GM18951 (cell line): ENCODE data around the gene PPP4R2.

ENCODE experiments used
- POLR2A ChIP-seq: IDR thresholded peaks from 4 replicates; pipeline ENCODE4 v1.6.1; 2011; ENCODE audit warnings: mild to moderate bottlenecking; ENCODE audit not compliant: insufficient read length, insufficient read depth; ENCODE audit errors: extremely low read depth
- in situ Hi-C: fragments of 300-500 bp; cut with MboI; formaldehyde crosslinking; loops from one replicate; pipeline ENCODE4 v1.12.0; 2022; ENCODE audit warnings: low sequenced_read_pairs, mixed read lengths, inconsistent platforms; ENCODE audit not compliant: unreplicated experiment

PPP4R2 gene

GRCh38 chr3:73107676-73108187, 111.1 kb downstream of the PPP4R2 start:
- in situ Hi-C loops: no loop called here
- no peak for TF ChIP-seq POLR2A

- in situ Hi-C loops: no loop called here
- TF ChIP-seq POLR2A: no peak
Observed at GRCh38 chr3:73108750-73109149, 112.1 kb downstream of the PPP4R2 start.

- no peak for TF ChIP-seq POLR2A
- in situ Hi-C loops: no loop called here
Observed at GRCh38 chr3:73110530-73110929, 113.9 kb downstream of the PPP4R2 start.

- no peak for TF ChIP-seq POLR2A
- in situ Hi-C loops: no loop called here
Observed at GRCh38 chr3:73114711-73115110, 118.1 kb downstream of the PPP4R2 start.

GRCh38 chr3:73115806-73116205, 119.2 kb downstream of the PPP4R2 start:
- in situ Hi-C loops: no loop called here
- no peak for TF ChIP-seq POLR2A
